ENCODE data around the gene TOPAZ1. TPM values are rescaled to one million over a fixed set of nuclear protein-coding genes. Genes with fewer than 3 reads are reported as not detected.
"Not testable (repeated sequence)": the region's sequence is repeated elsewhere in the genome, so short reads cannot be mapped to it uniquely, and the experiment has no call there.

The TOPAZ1 gene
- polyA plus RNA-seq, 6 donors from 2014 or later: not detected

DNA sequence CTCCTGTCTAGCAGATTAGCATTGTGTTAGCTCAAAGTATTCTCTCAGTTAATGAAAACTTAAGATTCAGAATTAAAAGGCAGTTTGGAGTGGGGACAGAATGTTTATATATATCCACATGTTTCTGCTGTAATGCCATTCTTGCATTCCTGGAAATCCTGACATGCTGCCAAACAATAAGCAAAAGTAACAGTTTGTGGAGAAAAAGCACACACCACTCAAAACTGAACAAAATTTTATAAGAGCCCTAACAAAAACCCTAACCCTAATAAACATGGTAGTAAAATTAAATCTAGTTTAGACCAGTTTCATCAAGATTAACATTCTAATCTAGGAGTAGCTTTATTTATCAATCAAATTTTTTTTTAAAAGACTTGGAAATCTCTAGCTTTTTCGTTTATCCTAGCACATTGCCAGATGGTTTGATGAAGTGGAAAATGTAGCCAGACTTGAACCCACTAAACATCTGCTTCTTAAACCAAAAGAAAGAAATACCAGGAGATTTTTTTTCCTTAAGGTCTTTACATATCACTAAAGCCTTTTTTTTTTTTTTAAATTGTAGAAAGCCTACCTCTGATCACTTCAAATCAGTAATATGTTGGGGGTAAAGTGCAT, 100.6 kb downstream of the TOPAZ1 start:
- Mint-ChIP-seq H3K36me3 (no peaks in the 10 kb centered on the region), H3K27ac (no peak overlapping the region), H3K27me3 (no peaks in the 10 kb centered on the region), H3K9me3 (no peaks in the 10 kb centered on the region), H3K4me1 (peaks cover 17 to 21% (median 20%) of the 10 kb centered on the region in 3 donors), H3K4me3 (no peak overlapping the region)
- ATAC-seq (ENCODE audit: low read depth in 2 of 2): no peak
- DNase-seq: no peak

DNA sequence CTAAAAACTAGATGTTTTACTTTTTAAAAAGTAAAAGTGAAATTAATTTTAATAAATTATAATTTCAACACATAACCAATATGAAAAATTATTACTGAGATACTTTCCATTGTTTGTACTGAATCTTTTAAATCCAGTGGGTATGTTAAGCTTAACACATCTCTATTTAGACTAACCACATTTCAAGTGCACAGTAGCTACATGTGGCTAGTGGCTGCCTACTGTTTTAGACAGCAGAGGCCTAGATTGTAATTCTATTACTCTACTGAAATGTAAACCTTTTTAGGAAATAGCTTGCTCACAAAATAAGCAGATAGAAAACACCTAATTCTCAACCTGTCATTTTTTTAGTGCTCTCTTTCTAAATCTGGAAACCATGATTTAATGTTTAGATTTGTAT, 101.7 kb downstream of the TOPAZ1 start:
- no peak for DNase-seq
- Mint-ChIP-seq H3K36me3 (no peaks in the 10 kb centered on the region), H3K4me3 (no peak overlapping the region), H3K27me3 (no peaks in the 10 kb centered on the region), H3K27ac (no peak overlapping the region), H3K9me3 (no peaks in the 10 kb centered on the region), H3K4me1 (peaks cover 10 to 17% (median 14%) of the 10 kb centered on the region in 3 donors)
- no peak for ATAC-seq (ENCODE audit: low read depth in 2 of 2)

DNA sequence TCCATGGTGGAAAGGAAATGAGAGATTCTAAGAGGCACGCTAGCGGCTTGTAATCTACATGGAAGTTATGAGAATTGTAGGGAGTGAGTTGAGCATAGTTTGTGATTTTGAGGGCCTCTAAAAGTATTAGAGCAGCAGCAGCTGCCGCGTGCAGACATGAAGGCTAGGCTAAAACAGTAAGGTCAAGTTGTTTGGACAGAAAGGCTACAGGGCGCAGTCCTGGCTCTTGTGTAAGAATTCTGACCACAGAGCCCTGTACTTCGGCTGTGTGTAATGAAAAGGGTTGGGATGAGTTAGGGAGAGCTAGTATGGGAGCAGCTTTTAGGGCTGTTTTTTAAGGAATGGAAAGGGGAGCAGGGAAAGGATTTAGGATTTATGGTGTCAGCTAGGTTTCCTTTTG, 104.9 kb downstream of the TOPAZ1 start:
- DNase-seq; ATAC-seq (ENCODE audit: low read depth in 2 of 2); H3K27ac Mint-ChIP-seq; H3K36me3 Mint-ChIP-seq; H3K27me3 Mint-ChIP-seq; H3K9me3 Mint-ChIP-seq; H3K4me3 Mint-ChIP-seq: not testable (repeated sequence)
- H3K4me1 Mint-ChIP-seq: peaks cover 10 to 15% (median 14%) of the 10 kb centered on the region in 3 donors

DNA sequence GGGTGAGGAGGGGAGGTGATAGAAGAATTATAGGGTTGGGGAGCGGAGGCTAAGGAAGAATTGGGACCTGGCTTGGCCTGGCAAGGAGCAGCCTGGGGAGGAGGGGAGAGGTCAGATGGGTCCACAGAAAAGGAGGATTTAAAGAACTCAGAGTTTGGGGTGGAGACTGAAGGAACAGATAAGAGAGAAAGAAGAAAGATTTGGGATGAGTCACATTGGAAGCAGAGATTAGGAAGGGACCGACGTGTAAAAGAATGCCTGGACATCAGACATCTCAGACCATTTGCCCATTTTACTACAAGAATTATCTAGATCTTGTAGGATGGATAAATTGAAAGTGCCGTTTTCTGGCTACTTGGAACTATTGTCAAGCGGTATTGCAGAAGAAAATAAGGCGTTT, 107.3 kb downstream of the TOPAZ1 start:
- ATAC-seq (ENCODE audit: low read depth in 2 of 2): no peak
- Mint-ChIP-seq H3K4me3 (no peak overlapping the region), H3K27me3 (no peaks in the 10 kb centered on the region), H3K9me3 (no peaks in the 10 kb centered on the region), H3K27ac (peak overlapping the region in 5 of 6 donors; percentile 1 to 75 (median 24)), H3K36me3 (no peaks in the 10 kb centered on the region), H3K4me1 (peaks cover 10 to 19% (median 14%) of the 10 kb centered on the region in 3 donors)
- DNase-seq: no peak

DNA sequence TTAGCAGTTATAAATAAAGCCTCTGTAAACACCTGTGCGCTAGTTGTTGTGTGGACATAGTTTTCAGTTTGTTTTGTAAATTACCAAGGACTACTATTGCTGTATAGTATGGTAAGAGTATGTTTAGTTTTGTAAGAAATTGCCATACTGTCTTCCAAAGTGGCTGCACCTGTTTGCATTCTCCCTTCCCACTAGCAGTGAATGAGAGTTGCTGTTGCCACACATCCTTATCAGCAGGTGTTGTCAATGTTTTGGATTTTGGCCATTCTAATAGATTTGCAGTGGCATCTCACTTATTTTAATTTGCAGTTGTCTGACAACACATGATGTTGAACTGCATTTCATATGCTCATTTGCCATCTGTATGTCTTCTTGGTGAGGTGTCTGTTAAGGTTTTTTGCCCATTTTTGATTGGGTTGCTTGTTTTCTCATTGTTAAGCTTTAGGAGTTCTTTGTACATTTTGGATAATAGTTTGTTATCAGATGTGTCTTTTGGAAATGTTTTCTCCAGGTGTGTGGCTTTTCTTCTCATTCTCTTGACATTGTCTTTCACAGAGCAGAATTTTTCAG, 111.8 kb downstream of the TOPAZ1 start:
- H3K27ac Mint-ChIP-seq: peak overlapping the region in 1 of 6 donors; percentile 39
- ATAC-seq (ENCODE audit: low read depth in 2 of 2): no peak
- H3K9me3 Mint-ChIP-seq: no peaks in the 10 kb centered on the region
- peaks cover 6 to 16% of the 10 kb centered on the region in 2 donors for H3K36me3 Mint-ChIP-seq
- peaks cover 14 to 19% (median 17%) of the 10 kb centered on the region in 3 donors for H3K4me1 Mint-ChIP-seq
- H3K4me3 Mint-ChIP-seq: no peak overlapping the region
- no peak for DNase-seq
- no peaks in the 10 kb centered on the region for H3K27me3 Mint-ChIP-seq

DNA sequence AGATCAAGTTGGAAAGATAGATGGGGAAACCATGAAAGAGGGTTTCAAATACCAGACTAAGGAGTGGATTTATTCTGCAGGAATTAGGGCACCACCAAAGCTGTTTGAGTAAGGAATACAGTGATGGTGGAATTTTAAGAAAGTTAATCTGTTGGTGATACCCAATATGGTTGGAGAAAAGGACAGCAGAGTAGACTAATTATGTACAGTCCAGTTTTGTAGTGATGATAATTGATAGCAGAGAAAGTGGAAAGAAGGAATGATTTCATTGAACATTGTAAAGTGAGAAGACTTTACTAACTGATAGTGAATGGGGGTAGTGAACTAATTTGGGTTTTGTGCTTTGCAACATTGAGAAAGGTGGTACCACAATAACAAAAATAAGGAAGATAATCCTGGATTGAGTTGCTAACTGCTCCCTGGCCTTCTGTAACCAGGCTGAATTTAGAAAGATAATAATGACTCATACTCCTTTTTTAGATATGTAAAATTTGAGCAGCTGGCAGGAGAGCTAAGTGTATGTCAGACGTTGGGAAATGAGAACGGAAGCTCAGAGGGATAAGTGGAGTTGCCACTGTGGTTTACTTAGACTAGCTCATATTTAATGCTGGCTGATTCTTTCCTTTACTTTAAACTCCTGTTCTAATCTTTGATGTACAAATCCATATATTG, 113.8 kb downstream of the TOPAZ1 start:
- no peak for ATAC-seq (ENCODE audit: low read depth in 2 of 2)
- Mint-ChIP-seq H3K4me1 (peaks cover 0 to 7% (median 4%) of the 10 kb centered on the region in 3 donors), H3K9me3 (no peaks in the 10 kb centered on the region), H3K27ac (no peak overlapping the region), H3K4me3 (no peak overlapping the region), H3K27me3 (no peaks in the 10 kb centered on the region), H3K36me3 (peaks cover 6 to 16% of the 10 kb centered on the region in 2 donors)
- no peak for DNase-seq

DNA sequence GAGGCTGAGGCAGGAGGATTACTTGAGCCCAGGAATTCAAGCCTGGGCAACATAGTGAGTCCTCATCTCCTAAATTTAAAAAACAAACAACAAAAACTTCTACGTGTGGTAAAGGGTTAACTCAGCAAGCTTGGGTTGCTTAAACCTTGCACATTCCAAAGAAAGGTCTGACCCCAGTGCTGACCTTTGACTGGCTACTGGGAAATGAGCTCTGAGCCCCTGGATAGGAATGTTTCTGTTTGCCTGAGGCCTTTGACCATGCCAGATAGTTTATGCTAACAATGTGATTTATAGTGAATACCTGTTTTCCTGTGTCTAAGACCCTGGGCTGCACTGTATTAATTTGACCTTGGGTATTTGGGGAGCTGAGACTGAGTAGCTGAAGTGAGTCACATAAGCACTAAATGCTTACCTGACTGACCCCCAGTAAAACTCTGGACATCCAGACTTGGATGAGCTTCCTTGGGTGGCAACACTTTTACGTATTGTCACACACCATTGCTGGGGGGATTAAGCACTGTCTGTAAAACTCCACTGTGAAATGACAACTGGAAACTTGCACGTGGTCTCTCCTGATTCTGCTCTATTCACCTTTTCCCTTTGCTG, 117.6 kb downstream of the TOPAZ1 start:
- Mint-ChIP-seq H3K36me3 (peaks cover 6 to 15% of the 10 kb centered on the region in 2 donors), H3K4me1 (peaks cover 0 to 7% (median 0%) of the 10 kb centered on the region in 3 donors), H3K9me3 (no peaks in the 10 kb centered on the region), H3K27me3 (no peaks in the 10 kb centered on the region), H3K4me3 (no peak overlapping the region), H3K27ac (no peak overlapping the region)
- DNase-seq (no peak), ATAC-seq (ENCODE audit: low read depth in 2 of 2) (no peak)

DNA sequence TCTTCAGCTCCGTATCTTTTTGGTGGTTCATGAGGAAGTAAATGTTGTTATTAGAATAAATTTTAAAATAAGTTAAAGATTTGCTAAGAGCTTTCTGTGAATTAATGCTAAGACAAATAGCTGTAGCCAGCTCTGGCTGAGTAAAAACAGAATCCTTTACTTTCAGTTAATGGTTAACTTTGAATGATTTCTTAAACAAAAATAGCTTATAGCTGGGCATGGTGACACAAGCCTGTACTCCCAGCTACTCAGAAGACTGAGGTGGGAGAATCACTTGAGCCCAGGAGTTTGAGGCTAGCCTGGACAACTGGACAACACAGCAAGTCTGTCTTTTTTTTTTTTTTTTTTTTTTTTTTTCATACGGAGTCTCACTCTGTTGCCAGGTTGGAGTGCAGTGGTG, 121.9 kb downstream of the TOPAZ1 start:
- H3K4me1 Mint-ChIP-seq: no peaks in the 10 kb centered on the region
- H3K9me3 Mint-ChIP-seq: no peaks in the 10 kb centered on the region
- DNase-seq: no peak
- no peaks in the 10 kb centered on the region for H3K27me3 Mint-ChIP-seq
- H3K27ac Mint-ChIP-seq: no peak overlapping the region
- ATAC-seq (ENCODE audit: low read depth in 2 of 2): no peak
- peaks cover 0 to 4% of the 10 kb centered on the region in 2 donors for H3K36me3 Mint-ChIP-seq
- H3K4me3 Mint-ChIP-seq: no peak overlapping the region

DNA sequence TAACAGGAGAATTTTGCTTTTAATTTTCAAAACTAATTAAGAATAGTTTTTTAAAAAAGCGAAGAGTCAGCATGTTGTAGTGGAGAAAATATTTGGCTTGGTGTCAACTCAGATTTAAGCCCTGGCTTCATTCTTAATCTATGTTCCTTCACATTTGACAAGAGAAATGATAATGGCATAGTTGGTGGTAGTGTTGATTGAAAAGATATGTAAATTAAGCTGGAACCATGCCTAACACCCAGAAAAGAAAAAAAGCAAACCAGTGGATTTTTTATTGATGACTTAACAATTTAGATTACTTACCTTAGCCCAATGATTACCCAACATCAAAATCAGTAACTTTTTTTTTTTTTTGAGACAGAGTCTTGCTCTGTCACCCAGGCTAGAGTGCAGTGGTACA, 124.3 kb downstream of the TOPAZ1 start:
- Mint-ChIP-seq H3K36me3 (peaks cover 0 to 5% of the 10 kb centered on the region in 2 donors), H3K27ac (no peak overlapping the region), H3K9me3 (no peaks in the 10 kb centered on the region), H3K4me1 (no peaks in the 10 kb centered on the region), H3K27me3 (no peaks in the 10 kb centered on the region), H3K4me3 (no peak overlapping the region)
- ATAC-seq (ENCODE audit: low read depth in 2 of 2) (no peak), DNase-seq (no peak)

DNA sequence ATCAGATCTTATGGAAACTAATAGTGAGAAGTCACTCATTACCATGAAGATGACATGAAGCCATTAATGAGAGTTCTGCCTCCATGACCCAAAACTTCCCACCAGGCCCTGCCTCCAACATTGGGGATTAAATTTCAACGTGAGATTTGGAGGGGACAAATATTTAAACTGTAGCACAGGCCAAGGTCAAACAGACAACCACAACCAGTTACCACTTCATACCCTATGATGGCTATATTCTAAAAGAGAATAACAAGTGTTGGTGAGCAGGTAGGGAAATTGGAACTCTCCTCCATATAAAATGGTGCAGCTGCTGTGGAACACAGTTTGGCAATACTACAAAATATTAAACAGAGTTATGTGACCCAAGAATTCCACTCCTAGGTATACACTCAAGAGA, 133.8 kb downstream of the TOPAZ1 start:
- ATAC-seq (ENCODE audit: low read depth in 2 of 2) (no peak), DNase-seq (no peak)
- no peak overlapping the region for H3K4me3 Mint-ChIP-seq
- no peaks in the 10 kb centered on the region for H3K27me3 Mint-ChIP-seq
- H3K27ac Mint-ChIP-seq: no peak overlapping the region
- peaks cover 7 to 15% of the 10 kb centered on the region in 2 donors for H3K36me3 Mint-ChIP-seq
- H3K9me3 Mint-ChIP-seq: peaks cover 0 to 12% (median 9%) of the 10 kb centered on the region in 7 donors
- H3K4me1 Mint-ChIP-seq: no peaks in the 10 kb centered on the region

Other genes with a start within 250 kb of the TOPAZ1 start
- gene TCAIM, start 96.9 kb downstream of the TOPAZ1 start, polyA plus RNA-seq (ENCODE audit: low read depth in 6 of 6): 10 to 100 TPM in 3 of 6 donors, 1 to 10 TPM in 3; 5.5 to 14.1 (median 11.3) TPM
- gene ZNF445, start 235.8 kb downstream of the TOPAZ1 start, polyA plus RNA-seq (ENCODE audit: low read depth in 6 of 6): 1 to 10 TPM in 5 of 6 donors, not detected in 1; 1.5 to 5.3 (median 2.9) TPM